DND-41 (cell line): Measurements from ENCODE around the gene DNAH12.

Source experiments
- CTCF ChIP-seq: IDR thresholded peaks from 2 replicates; pipeline ENCODE4 v1.5.1; 2012; ENCODE audit warnings: borderline replicate concordance, low read length, moderate library complexity, mild to moderate bottlenecking; ENCODE audit not compliant: poor library complexity, severe bottlenecking; ENCODE audit errors: extremely low read depth
- EZH2 ChIP-seq: IDR thresholded peaks from 3 replicates; pipeline ENCODE4 v1.6.1; 2012; ENCODE audit warnings: borderline replicate concordance, low read depth, mild to moderate bottlenecking, moderate library complexity, low read length, inconsistent platforms; ENCODE audit not compliant: severe bottlenecking

- no peak for TF ChIP-seq CTCF
- no peak for TF ChIP-seq EZH2
Measured at GRCh38 chr3:57335283-57335938, 208.7 kb downstream of the DNAH12 start.
